PC-3 (cell line): Measurements from ENCODE around the gene TMEM82.

Experiments
- CTCF ChIP-seq: fragments of 300-600 bp; sonication (generic); conservative IDR thresholded peaks from 2 replicates; pipeline ENCODE4 v1.5.1; 2017; ENCODE audit warnings: antibody characterized with exemption, low read depth, mild to moderate bottlenecking, low read length
- EZH2 ChIP-seq: fragments of 300-600 bp; sonication (generic); IDR thresholded peaks from one replicate; pipeline ENCODE4 v1.6.1; 2017; ENCODE audit warnings: antibody characterized with exemption, mild to moderate bottlenecking, low read length; ENCODE audit not compliant: unreplicated experiment
- EZH2phosphoT487 ChIP-seq: fragments of 300-600 bp; sonication (generic); IDR thresholded peaks from 2 replicates; pipeline ENCODE4 v1.6.1; 2018; ENCODE audit warnings: mild to moderate bottlenecking, antibody characterized with exemption, low read length, borderline replicate concordance

- TF ChIP-seq CTCF = no peak
- no peak for TF ChIP-seq EZH2
- no peak for TF ChIP-seq EZH2phosphoT487
These were observed 37.6 kb upstream of the TMEM82 start for GRCh38 chr1:15704526-15705183.
